ENCODE results near the gene ENAM. TPM values are rescaled to one million over a fixed set of nuclear protein-coding genes. Genes with fewer than 3 reads are reported as not detected.
A peak's percentile ranks its signal among the peaks of the same experiment; 100 is the strongest.

The ENAM gene
- total RNA-seq, 1 experiment from 2014 or later: not detected

DNA sequence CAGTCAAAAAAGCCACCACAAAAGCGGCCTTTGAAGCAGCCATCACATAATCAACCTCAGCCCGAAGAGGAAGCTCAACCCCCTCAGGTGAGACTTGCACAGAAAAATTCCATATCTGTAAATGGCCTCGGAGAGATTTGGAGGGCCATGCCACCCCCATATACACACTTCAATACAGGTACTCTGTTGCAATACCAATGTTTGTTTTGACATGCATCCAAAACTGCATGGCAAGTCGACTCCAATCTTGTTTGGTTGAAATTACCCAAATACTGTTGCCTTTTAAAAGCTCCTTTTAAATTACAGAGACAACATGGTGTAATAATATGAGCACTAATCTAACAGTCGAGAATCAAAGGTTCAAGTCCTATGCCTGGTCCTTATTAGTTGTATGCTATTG is 5.9 kb downstream of the ENAM start (continued):
- TF ChIP-seq ZBTB33 (IDR thresholded peaks at IDR 0.05; ENCODE audit: extremely low read depth, insufficient replicate concordance, low read length): no peak
- TF ChIP-seq ZNF274 (IDR thresholded peaks at IDR 0.05; ENCODE audit: low read depth, low read length): no peak
- TF ChIP-seq POLR2A (IDR thresholded peaks at IDR 0.05; ENCODE audit: borderline replicate concordance, extremely low read depth, insufficient read depth, insufficient read length): no peak
- no peak for TF ChIP-seq ATF3 (IDR thresholded peaks at IDR 0.05)

DNA sequence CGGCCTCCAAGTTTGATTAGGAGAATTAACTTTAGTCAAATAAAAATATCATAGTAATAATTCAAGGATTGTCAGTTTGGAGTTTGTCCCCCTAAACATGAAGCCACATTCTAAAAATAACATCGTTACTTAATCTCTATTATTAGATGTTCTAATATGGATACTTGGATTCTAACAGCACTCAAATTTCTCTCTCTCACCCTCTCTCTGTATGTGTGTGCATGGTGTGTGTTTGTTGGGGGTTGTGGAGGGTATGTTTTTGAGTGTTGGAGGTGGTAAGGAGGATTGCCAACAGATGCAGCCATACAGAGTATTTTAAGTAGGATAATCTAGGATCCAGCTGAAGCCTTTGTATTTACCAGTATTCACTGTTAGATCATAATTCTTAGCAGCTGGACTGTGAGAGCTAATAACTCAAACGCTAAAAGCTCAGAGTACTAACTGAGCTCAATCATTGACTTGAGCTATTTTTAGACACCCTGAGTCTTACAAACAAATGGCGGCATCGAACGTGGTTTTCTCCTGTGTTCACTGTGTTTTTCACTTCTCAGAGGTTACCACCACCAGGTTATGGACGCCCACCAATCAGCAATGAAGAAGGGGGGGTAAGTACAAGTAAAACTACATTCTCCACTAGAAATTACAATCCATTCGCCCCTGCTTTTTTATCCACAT is 8.8 kb downstream of the ENAM start:
- ChIA-PET CTCF (interaction anchor here (1.3 kb wide), 1 partner anchor 36 kb away, joined by 3 read pairs; no protein-coding TSS in a partner anchor), RAD21 (ENCODE audit: low non-redundant PET in 1 of 2, low total read pairs in 2 of 2, uncharacterized antibody in 2 of 2, unreplicated experiment in 2 of 2) (no interaction called here), POLR2A (no interaction called here)
- Histone ChIP-seq H3K27me3 (ENCODE audit: insufficient read depth, low read length) (no peaks in the 10 kb centered on the region), H3K9ac (ENCODE audit: low read length) (no peak overlapping the region), H3K79me2 (ENCODE audit: insufficient read depth, low read length) (no peaks in the 10 kb centered on the region), H3K4me1 (ENCODE audit: control insufficient read depth in 1 of 2, insufficient read depth in 2 of 2, low read length in 2 of 2) (peaks cover 5 to 7% of the 10 kb centered on the region in 2 experiments), H3K9me3 (ENCODE audit: control insufficient read depth in 1 of 2, insufficient read depth in 1 of 2, low read depth in 1 of 2, low read length in 2 of 2) (no peaks in the 10 kb centered on the region), H3K9me2 (ENCODE audit: insufficient read depth) (no peaks in the 10 kb centered on the region), H3K27ac (ENCODE audit: low read depth, low read length) (no peak overlapping the region), H2AFZ (ENCODE audit: low read depth, low read length, poor library complexity, severe bottlenecking) (peak overlapping the region; percentile 39), H3K36me3 (ENCODE audit: control insufficient read depth in 1 of 2, insufficient read depth in 2 of 2, low read length in 2 of 2) (no peaks in the 10 kb centered on the region), H4K20me1 (ENCODE audit: insufficient read depth) (no peaks in the 10 kb centered on the region), H3K4me3 (replicated peaks in 1 of 2; ENCODE audit: low read depth in 1 of 2, low read length in 2 of 2) (no peak overlapping the region), H3K4me2 (ENCODE audit: low read length) (no peak overlapping the region)
- ATAC-seq (no peak), DNase-seq (ENCODE audit: low read depth, low spot score) (no peak)
- intact Hi-C loops (cut with micrococcal nuclease): no loop called here
- no TSS peak for BruUV-seq (replicated peaks)
- TF ChIP-seq CBX3 (IDR thresholded peaks at IDR 0.05; ENCODE audit: low read depth): no peak
- no peak for TF ChIP-seq FOSL1 (IDR thresholded peaks at IDR 0.05; ENCODE audit: low read depth)
- no peak for TF ChIP-seq JUND (IDR thresholded peaks at IDR 0.05)
- TF ChIP-seq POLR2A (IDR thresholded peaks at IDR 0.05; ENCODE audit: borderline replicate concordance, extremely low read depth, insufficient read depth, insufficient read length): no peak
- no peak for TF ChIP-seq TCF7L2 (IDR thresholded peaks at IDR 0.05; ENCODE audit: borderline replicate concordance, extremely low read depth, insufficient read depth, insufficient read length)
- no peak for TF ChIP-seq RAD21 (IDR thresholded peaks at IDR 0.05; ENCODE audit: low read depth)
- no peak for TF ChIP-seq YY1 (IDR thresholded peaks at IDR 0.05; ENCODE audit: extremely low read depth, insufficient replicate concordance, low read depth, low read length)
- TF ChIP-seq CEBPB (IDR thresholded peaks at IDR 0.05; ENCODE audit: low read depth): no peak
- TF ChIP-seq ZBTB33 (IDR thresholded peaks at IDR 0.05; ENCODE audit: extremely low read depth, insufficient replicate concordance, low read length): no peak
- TF ChIP-seq, protein P1, sequence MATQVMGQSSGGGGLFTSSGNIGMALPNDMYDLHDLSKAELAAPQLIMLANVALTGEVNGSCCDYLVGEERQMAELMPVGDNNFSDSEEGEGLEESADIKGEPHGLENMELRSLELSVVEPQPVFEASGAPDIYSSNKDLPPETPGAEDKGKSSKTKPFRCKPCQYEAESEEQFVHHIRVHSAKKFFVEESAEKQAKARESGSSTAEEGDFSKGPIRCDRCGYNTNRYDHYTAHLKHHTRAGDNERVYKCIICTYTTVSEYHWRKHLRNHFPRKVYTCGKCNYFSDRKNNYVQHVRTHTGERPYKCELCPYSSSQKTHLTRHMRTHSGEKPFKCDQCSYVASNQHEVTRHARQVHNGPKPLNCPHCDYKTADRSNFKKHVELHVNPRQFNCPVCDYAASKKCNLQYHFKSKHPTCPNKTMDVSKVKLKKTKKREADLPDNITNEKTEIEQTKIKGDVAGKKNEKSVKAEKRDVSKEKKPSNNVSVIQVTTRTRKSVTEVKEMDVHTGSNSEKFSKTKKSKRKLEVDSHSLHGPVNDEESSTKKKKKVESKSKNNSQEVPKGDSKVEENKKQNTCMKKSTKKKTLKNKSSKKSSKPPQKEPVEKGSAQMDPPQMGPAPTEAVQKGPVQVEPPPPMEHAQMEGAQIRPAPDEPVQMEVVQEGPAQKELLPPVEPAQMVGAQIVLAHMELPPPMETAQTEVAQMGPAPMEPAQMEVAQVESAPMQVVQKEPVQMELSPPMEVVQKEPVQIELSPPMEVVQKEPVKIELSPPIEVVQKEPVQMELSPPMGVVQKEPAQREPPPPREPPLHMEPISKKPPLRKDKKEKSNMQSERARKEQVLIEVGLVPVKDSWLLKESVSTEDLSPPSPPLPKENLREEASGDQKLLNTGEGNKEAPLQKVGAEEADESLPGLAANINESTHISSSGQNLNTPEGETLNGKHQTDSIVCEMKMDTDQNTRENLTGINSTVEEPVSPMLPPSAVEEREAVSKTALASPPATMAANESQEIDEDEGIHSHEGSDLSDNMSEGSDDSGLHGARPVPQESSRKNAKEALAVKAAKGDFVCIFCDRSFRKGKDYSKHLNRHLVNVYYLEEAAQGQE (IDR thresholded peaks at IDR 0.05; ENCODE audit: low read depth): no peak
- no peak for TF ChIP-seq EZH2phosphoT487 (IDR thresholded peaks at IDR 0.05; ENCODE audit: borderline replicate concordance)
- no peak for TF ChIP-seq ELF1 (IDR thresholded peaks at IDR 0.05; ENCODE audit: borderline replicate concordance, low read depth)
